CD4-positive, alpha-beta T cell treated with Interleukin-21 for 1 hour (primary cell): ENCODE results near the gene MPPED2.

Experiments used
- DNase-seq: peaks from one replicate; pipeline ENCODE4 v3.0.0-alpha.2; 2020

MPPED2 gene

DNA sequence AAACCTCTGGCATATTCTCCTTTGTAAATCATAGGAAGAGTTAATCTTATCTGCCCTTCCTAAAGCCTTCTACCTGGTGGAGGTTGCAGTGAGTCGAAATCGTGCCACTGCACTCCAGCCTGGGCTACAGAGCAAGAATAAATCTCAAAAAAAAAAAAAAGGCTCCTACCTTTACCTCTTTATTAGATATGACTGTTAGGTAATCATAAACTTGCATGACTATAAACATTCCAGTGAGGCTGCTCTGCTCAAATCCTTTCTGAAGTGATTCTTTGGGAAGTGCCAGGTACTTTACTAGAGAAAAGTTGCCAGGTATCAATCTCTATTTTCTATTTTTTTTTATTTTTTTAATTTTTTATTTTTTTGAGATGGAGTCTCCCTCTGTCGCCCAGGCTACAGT lies 59.6 kb downstream of the MPPED2 start:
- no peak for DNase-seq

DNA sequence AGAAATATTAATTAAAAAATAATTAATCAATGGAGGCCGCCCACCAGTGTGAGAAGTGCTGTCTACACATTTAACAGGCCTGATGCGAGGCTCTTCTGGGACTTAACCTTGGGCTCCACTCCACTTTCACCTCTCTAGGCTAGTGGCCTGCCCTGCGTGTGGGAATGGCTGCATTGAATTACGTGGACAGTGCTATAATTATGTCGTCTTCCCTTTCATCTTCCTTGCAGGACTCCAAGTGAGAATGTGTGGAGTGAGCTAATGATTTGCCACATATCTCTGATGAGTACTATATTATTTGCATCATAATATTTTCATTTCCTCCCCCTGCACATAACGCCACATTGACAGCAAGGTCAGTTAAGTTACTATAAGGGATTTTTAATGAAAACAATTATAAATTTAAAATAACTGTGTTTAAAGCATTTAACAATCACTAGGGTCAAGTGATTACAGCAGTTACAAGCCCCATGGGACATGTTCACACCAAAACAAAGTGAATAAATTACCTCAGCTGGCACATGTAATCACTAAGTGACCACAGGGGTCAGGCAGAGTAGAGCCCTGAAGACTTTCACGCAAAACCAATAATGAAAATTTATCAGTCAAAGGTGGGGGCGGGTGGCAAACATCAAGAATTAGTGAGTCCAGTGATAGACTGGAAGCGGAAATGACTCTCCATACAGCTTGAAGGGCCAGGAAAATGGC lies 63.5 kb downstream of the MPPED2 start:
- DNase-seq = no peak

DNA sequence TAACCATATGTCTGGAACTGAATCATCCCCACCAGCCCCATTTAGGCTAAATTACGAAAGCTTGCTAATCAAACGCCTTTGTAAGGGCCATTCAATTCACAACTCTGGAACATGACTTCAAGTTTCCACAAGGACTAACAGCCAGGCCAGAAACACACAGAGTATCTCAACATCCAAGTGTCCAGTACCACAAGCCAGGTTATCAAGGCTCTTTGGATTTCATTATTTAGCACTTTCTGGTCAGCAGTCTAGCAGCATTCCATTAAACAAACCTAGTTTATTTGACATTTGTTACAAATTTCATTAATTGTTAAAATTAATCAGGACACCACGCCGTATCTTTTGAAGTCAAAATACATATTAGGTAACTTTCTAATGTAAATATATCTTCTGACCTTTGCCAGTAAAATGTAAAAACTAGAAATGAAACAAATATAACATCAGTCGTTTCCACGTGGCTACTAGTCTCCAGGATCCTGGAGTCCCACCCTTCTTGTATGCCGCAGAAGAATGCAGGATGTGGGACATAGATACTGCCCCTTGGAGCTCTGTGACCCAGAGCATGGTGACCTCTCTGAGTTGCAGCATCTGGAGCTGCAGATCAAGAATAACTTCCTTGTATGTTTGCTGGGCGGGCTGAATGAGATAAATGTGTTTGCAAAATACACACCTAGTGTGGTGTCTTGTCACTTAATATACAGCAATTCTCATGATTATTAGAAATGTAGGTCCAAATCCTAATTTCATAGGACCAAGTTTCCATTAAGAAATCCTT lies 64.7 kb downstream of the MPPED2 start:
- no peak for DNase-seq

DNA sequence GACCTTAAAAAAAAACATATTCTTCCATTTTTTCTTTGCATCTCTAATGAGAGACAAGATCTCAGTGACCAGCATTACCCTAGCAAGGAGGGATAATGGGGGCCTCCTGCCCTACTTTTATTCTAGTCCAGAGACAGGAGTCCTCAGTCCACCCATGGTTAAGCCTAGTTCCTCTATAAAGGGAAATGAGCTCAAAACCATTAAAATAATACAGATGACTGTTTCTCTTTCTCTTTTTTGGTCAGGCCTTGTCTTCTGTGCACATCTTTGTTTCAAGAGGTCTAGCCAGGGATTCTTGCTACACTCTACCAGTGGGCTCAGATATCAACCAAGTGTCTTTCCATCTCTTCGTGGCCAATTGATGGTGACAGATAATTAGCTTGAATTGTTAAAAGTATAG lies 73.1 kb downstream of the MPPED2 start:
- no peak for DNase-seq

DNA sequence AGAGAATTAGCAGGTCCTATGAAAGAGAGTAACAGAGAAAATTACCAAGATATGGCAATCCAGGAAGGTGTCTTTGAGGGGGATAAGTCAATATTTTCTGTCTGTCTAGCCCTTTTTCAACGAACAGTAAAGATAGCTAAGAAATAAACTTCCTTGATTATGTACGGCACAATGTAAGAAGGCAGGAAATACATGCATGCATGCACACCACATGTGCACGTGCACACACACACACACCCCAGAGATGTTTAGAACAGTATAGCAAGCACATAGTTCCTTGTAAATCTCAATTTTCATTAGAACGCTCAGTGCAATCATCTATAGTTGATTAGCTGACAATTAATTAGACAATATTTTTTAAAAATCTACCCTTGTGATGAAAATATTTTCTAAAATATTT lies 74.7 kb downstream of the MPPED2 start:
- DNase-seq = no peak

DNA sequence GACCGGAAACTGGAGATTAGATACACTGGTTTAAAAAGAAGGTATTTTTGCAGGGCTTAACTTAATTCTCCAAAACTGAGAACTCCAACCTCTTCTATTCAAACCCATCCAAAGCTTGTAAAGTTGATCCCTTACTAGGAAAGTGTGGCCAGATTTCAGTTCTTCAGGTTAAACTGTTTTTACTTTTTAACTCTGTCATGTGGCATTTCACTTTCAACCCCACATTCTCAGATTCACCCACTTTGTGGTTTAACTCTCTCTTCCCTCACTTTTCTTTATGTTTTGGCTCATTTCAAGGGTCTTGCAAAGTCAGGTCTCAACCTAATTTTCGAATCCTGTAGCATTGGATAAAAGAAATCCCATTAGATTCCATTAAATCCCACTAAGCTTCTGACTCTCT lies 75.4 kb downstream of the MPPED2 start:
- DNase-seq = no peak

DNA sequence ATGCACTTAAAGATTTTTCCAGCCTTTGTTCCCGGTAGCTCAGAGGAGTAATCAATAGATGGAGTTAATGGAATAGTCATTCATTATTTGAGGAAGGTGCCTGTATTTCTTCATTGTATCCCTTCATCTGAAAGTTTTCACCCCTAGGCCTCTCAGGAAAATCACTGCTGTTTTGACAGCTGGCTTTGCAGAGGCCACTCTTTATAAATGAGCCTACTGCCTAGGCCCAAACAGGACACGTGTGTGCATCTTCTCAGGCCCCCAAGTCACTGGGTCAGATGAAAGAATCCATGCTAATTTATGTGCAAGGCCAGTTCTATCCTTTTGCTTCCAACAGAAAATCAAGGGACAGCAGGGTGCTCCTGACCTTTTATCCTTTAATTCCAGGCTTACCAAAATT lies 76.8 kb downstream of the MPPED2 start:
- no peak for DNase-seq

DNA sequence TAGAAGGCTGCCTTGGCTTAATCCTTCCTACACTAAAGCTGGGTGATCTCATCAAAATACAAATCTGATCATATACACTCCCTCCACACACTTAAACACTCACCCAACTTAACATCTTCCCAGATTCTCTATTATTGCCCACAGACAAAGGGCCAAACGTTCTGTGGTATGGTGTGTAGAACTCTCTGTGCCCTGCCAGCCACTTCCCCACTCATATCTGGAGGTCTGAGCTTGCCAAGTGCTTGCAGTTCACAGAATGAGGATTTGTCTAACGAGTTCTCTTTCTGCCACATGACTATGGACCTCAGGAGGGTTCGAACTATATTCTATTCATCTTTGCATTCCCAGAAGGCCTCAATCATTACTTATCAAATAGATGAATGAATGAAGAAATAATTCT lies 77.6 kb downstream of the MPPED2 start:
- no peak for DNase-seq

DNA sequence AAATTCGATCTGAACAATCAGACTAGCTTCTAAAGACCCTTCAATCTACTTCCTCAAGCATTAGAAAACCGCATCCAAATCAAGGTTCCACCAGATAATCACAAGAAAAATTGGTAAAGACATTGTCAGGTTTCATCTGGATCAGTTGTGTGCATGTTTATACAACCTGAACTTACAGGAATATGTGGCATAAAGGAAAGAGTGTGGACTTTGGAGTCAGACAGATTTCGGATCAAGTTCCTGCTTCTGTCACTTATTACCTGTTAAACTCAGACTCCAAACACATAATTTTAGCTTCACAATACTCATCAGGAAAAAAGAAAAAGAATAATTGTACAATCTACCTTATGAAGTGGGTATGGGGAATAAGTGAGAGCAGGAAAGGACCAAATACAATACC lies 80.5 kb downstream of the MPPED2 start:
- no peak for DNase-seq

DNA sequence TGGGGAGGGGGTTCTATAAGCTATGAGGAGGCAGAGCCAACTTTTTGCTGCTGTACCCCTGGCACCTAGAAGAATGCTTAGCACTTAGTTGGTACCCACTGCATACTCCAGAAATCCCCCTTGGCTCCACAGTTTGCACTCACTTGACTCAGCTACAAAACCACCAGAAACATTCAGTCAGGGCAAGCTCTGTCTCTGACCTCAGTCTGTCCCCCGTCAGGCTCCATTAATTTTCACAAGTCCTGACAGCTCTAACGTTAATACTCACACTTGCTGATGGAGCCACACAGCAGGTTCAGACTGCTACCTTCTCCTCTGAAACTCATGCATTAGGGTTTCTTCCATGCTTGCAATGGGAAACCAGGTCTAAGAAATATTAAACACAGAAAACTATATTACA lies 81.7 kb downstream of the MPPED2 start:
- no peak for DNase-seq

DNA sequence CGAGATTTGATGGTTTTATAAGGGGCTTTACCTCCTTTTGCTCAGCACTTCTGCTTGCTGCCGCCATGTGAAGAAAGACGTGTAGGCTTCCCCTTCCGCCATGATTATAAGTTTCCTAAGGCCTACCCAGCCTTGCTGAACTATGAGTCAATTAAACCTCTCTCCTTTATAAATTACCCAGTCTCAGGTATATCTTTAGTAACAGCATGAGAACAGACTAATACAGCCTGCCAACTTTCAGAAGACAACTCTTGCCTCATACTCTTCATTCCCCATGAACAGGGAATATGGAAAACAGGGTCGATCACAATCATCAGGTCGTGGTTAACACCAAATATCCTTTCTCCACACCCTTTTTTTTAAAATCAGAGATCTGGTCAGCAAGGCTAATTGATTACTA lies 83.0 kb downstream of the MPPED2 start:
- DNase-seq = no peak

DNA sequence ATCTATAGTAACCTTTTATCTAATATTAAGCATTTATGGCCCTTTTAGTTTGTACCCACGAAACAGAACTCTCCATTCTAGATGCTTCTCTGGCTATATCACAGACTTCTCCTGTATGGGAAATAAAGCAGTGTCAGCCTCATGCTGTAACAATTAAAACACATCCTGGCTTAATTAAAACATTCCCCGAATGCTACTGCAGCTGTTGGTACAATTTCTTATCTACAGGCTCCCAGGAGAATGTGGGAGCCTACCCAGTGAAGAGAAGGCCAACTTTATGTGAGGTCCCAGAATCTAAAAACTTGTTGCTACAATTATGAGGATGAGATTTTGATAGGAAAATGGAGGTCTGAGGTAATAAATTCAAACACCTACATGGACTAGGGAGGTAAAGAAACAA lies 83.8 kb downstream of the MPPED2 start:
- DNase-seq = no peak

DNA sequence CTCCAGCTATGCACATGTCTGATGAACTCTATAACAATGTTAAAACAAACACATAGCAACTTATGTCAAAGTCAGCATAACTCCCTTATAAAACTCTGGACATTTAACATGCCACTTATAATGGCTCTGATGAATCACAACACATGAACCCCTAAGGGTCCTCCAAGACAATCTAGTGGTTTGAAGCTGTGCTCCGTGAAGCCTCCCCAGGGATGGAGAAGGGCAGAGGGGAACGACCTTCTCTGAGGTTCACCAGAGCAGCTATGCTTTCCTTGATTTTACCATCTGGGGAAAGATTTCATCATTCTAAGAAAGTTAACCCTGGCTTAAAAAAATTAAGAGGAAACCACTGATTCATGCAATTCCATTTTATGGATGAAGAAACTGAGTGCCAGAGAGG lies 84.4 kb downstream of the MPPED2 start:
- no peak for DNase-seq

DNA sequence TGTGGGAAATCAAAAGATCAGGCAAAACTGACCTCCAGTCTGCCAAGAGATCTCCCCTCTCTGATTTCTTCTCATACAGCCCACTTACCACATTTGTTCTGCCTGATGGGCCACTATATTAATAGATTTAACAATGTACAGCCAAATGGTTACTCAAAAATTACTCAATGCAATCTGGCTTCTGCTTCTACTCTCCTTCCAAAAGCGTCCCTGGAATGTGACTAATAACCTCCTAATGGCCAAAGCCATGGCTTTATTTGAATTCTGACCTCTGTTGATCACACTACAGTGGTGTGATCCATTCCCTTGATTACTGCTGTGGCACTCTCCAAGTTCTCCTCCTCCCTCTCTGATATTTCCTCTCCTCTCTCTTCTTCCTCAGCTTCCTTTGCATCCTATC lies 86.2 kb downstream of the MPPED2 start:
- DNase-seq = no peak

DNA sequence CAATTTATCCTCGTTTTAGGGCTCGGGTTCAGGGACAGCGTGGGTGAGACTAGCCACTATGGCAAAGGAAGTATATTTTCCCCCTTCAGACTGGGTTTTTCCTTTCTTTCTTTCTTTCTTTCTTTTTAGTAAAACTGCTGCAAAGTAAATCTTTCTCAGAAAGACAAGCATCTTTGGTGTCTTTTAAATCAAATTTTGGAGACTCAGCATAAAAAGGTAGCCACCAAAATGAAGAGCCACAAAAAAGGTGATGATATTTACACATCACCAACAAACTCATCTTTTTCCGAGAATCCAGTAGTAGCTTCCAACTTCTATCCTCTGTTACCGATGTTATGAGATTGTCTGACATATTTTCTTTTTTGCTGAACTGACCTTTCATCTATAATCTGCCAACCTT lies 88.6 kb downstream of the MPPED2 start:
- no peak for DNase-seq

DNA sequence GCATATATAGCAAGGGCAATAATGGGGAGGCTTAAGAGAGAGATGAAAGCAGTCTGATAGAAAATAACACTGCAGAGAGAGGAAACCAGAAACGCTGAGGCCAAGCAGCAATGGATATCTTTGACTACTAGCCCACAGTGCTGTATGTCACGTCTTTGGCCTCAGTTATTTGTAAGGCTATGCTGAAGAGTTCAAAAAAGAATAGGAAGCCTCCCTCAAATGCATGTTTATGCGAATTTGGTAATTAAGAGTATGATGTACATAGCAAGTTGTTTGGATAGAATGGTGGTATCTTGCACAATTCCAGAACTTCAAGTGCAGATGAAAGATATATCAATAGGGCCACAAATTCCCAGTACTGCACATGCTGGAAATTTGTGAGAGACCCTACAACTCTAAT lies 89.2 kb downstream of the MPPED2 start:
- no peak for DNase-seq

DNA sequence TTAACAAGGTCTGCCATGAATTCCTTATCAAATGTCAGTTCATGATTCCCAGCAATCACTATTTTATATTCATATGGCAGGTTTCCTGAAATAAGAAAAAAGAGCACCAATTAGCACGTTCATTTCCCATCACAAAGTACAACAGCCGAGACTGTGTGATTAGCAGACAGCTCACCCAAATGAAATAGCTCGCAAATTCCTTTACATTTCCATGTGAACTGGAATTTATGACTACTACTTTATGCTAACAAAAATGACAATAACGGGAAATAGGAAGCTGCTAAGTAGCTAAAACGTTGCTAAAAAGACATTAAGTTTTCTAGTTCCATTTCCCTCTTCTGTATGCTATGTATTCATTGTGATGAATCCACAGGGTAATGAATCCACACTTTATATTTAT lies 90.7 kb downstream of the MPPED2 start:
- no peak for DNase-seq

DNA sequence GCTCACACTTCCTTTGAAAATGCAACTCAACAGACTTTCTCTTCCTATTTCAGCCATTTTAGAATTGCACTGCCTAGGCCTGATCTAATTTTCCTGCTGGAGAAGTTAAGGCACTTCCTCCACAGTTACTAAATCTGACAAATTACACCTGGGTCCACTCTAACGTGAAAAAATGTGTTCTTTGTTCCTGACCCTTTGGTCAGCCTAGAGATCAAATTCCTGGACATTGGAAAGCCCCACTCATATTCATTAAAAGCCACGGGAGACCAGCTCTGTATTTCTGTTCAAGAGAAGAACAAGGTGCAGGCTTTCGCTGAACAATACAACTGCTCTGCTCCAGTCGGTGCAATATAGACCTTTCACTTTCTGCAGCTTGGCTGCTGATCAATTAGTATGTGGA lies 96.6 kb downstream of the MPPED2 start:
- no peak for DNase-seq

DNA sequence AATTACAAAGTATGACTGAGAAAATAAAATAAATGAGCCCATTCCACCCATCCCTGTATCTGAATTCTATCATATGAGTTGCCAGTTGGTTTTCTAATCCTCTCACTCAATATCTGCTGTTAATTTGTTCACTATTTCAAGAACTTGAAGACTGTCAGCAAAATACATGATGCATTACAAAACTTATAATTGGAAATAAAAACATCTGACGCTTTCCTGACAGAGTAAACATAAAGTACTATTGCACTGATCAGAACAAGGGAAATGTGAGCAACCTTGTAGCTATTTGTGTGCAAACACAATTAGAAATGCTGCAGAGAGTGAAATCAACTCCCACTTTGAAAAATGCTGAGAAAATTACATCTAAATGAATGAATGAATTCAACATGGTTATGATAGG lies 97.1 kb downstream of the MPPED2 start:
- no peak for DNase-seq

DNA sequence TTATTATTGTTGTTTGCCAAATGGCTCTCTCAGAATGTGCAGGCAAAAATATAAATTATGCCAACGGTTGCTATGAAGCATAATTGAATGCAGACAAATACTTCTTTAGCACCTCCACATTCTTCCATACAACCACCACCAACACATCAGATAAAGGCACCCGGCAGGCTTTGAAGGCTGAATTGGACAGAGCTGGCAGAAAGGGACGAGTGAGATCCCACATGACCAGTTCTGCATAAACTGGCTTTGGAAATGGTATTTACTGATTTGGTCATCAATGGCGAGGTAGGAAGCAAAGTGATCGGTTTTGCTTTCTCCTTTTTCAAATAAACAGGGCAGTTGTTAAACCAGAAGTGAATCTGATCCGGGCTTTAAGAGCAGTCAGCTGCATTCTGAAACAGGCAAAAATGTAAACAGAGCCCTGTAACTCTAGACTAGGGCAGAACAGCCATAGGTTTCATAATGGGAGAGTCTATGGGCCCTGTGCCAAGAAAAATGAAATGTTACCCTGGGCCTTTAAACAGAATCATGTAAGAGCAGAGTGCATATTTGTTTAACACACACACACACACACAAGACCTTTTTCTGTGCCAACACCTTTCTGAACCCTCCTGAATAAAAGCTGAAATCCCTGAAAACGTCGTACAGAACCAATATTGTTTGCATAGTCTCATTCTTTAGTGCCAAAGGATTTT lies 97.7 kb downstream of the MPPED2 start:
- DNase-seq = no peak

DNA sequence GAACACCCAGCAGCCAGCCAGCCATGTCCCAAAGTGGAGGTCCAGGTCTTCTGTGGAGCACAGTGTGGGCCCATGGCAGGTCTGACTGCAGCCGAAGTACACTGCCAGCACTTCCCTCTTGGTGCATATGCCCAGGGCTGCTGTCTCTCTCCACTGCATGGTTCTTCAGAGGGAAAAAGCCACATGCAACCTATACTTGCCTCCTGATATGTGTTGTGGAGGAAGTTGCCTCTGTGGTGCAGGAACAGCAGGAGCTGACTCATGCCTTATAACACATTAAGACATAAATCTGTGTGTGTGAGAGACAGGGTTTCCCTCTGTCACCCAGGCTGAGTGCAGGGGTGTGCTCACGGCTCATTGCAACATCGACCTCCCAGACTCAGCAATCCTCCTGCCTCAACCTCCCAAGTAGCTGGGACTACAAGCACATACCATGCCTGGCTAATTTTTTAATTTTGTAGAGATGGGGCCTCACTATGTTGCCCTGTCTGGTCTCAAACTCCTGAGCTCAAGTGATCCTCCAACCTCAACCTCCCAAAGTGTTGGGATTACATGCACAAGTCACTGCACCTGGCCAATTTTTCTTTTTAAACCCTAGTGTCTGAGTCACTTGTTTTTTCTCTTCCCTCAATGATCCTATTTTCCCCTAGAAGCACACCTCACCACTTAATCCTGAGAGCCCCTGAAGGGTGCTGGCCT lies 98.8 kb downstream of the MPPED2 start:
- DNase-seq = peak; percentile 3

DNA sequence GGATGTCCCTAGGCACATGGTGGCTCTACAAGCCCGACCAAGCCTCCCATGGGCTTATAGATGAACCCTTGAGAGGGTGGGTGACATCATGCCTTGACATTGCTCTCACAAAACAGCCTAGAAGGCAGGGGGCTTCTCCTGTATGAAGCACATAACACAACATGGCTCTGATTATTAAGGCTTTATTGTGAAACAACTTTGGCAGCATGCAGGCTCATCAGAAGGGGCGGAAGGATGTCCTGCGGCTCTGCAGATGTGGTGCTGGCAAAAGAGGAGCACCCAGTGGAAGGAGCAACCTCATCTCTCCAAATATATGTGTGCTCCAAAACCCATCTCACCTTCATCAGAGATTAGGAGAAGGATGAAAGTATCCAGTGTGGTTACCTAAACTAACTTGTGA lies 100.4 kb downstream of the MPPED2 start:
- no peak for DNase-seq

DNA sequence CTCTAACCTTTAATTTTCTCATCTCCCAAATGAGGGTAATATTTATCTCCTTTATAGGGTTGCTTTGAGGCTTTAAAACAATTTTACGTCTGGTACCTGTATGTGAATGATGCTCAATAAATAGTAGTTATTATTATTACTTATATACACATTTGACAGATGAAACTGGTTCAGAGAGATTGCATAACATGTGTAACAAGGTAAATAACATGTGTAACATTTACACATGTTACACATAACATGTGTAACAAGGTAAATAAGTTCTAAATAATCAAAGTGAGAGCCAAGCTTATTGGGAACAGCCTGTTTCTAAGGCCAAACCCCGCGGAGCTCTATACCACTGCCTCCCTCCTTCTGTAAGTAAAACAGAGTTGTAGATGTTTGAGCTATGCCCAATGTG lies 100.9 kb downstream of the MPPED2 start:
- DNase-seq = no peak

DNA sequence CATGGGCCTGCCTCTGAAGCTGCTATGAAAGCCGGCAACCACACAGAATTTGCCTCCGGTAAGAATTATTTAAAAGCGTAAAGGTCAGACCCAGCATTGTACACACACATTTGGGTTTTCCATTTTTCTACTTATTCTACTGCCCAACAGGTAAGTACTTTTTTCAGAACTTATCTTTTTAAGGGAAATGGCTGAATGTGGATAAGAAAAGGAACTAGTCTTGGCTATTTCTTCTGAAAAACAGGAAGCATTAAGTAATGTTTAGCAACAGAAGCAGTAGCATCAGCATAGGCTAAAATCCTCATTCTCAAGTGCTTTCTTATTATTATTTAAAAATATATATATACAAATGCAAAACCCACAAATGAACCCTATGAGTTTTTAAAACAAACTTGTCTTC lies 103.1 kb downstream of the MPPED2 start:
- DNase-seq = no peak
